ENCODE measurements around the gene EMX2. TPM values are rescaled to one million over a fixed set of nuclear protein-coding genes. Genes with fewer than 3 reads are reported as not detected.

EMX2 gene
- total and polyA plus RNA-seq, 2 of the 13 experiments (the other 11 are each of a cell fraction or from before 2014, with no cell fraction given): not detected

GRCh38 chr10:117551330-117552155 is 9.0 kb downstream of the EMX2 start:
- no peak for ATAC-seq
- Histone ChIP-seq H3K27me3 (ENCODE audit: control insufficient read depth in 1 of 2, insufficient read depth in 2 of 2, low read length in 2 of 2) (peaks cover 12 to 91% of the 10 kb centered on the region in 2 experiments; a peak in 4 of 5 replicates), H3K4me3 (replicated peaks in 1 of 3; ENCODE audit: insufficient read depth in 1 of 3, low read depth in 2 of 3, low read length in 3 of 3) (no peak overlapping the region), H3K9ac (ENCODE audit: insufficient read depth, low read depth, low read length) (no peak overlapping the region), H3K79me2 (ENCODE audit: insufficient read depth, low read length) (no peaks in the 10 kb centered on the region), H2AFZ (ENCODE audit: low read length) (no peak overlapping the region), H3K4me2 (ENCODE audit: low read depth, low read length) (no peak overlapping the region), H4K20me1 (ENCODE audit: insufficient read depth, low read length) (no peaks in the 10 kb centered on the region), H3K9me3 (ENCODE audit: low read length) (no peaks in the 10 kb centered on the region), H3K4me1 (ENCODE audit: insufficient read depth, low read length) (no peaks in the 10 kb centered on the region), H3K27ac (ENCODE audit: extremely low read length, insufficient read depth, low read length) (no peak overlapping the region), H3K36me3 (replicated peaks in 1 of 2; ENCODE audit: control insufficient read depth in 1 of 2, insufficient read depth in 2 of 2, low read length in 2 of 2) (no peaks in the 10 kb centered on the region)
- ChIA-PET CTCF (ENCODE audit: low intra/inter-chr PET ratio, low total read pairs) (no interaction called here), POLR2A (no interaction called here)
- in situ Hi-C loops (cut with HindIII; ENCODE audit: extremely low pct_ligation_motif_present, low pct_unique_long_range_greater_than_20kb): no loop called here
- intact Hi-C loops (cut with micrococcal nuclease; ENCODE audit: unreplicated experiment): no loop called here
- no peak for TF ChIP-seq SALL2 (CRISPR knock-in tag; IDR thresholded peaks at IDR 0.05)
- TF ChIP-seq YEATS4 (CRISPR knock-in tag; IDR thresholded peaks at IDR 0.05; ENCODE audit: borderline replicate concordance): no peak
- no peak for TF ChIP-seq THAP11 (CRISPR knock-in tag; IDR thresholded peaks at IDR 0.05)
- TF ChIP-seq ISX (CRISPR knock-in tag; conservative IDR thresholded peaks at IDR 0.05): no peak
- no peak for TF ChIP-seq ZNF773 (CRISPR knock-in tag; IDR thresholded peaks at IDR 0.05; ENCODE audit: borderline replicate concordance)
- TF ChIP-seq ZNF143 (CRISPR knock-in tag; IDR thresholded peaks at IDR 0.05): no peak
- no peak for TF ChIP-seq SRY (CRISPR knock-in tag; IDR thresholded peaks at IDR 0.05)
- no peak for TF ChIP-seq ARHGAP35 (CRISPR knock-in tag; IDR thresholded peaks at IDR 0.05; ENCODE audit: borderline replicate concordance)
- no peak for TF ChIP-seq ZNF724P (CRISPR knock-in tag; IDR thresholded peaks at IDR 0.05; ENCODE audit: borderline replicate concordance)
- TF ChIP-seq ZKSCAN5 (CRISPR knock-in tag; IDR thresholded peaks at IDR 0.05): no peak
- no peak for TF ChIP-seq ZNF512 (CRISPR knock-in tag; IDR thresholded peaks at IDR 0.05)
- TF ChIP-seq BCL3 (CRISPR knock-in tag; IDR thresholded peaks at IDR 0.05): no peak
- TF ChIP-seq NFATC3 (CRISPR knock-in tag; IDR thresholded peaks at IDR 0.05): no peak
- TF ChIP-seq ZIK1 (CRISPR knock-in tag; IDR thresholded peaks at IDR 0.05; ENCODE audit: borderline replicate concordance, low read depth): no peak
- 38% methylated on average over 41 of the region's 45 CpGs for WGBS (ENCODE audit: low lambda C conversion rate)
- FAIRE-seq: no peak
- no peak for DNase-seq (ENCODE audit: low spot score)
- no TSS peak for BruUV-seq (replicated peaks)
